Effector memory CD8-positive, alpha-beta T cell (primary cell): Measurements from ENCODE around the gene SCFD1.
"Not testable (repeated sequence)": the region's sequence is repeated elsewhere in the genome, so short reads cannot be mapped to it uniquely, and the experiment has no call there.

Experiments used
- ATAC-seq: fragments of 150-1000 bp; cut with Tn5 transposase; replicated peaks from 2 replicates; pipeline ENCODE4 v1.10.0; 2021; ENCODE audit warnings: mild to moderate bottlenecking, moderate library complexity
- DNase-seq, 3 experiments: peaks; one replicate each; pipeline ENCODE4 v3.0.0; 2021
- H3K27ac Mint-ChIP-seq, 2 donors: one replicate each; pipeline ENCODE4 v1.8.0; 2022; ENCODE audit warnings: mild to moderate bottlenecking in 2 of 2, mixed read lengths in 2 of 2, moderate library complexity in 2 of 2
- H3K27me3 Mint-ChIP-seq, 2 donors: one replicate each; pipeline ENCODE4 v1.8.0; 2022; ENCODE audit warnings: mixed read lengths in 2 of 2
- H3K36me3 Mint-ChIP-seq: one replicate; pipeline ENCODE4 v1.8.0; 2022; ENCODE audit warnings: mild to moderate bottlenecking, moderate library complexity, mixed read lengths; ENCODE audit not compliant: insufficient read depth
- H3K4me1 Mint-ChIP-seq, 2 donors: one replicate each; pipeline ENCODE4 v1.8.0; 2022; ENCODE audit warnings: low read depth in 2 of 2, mixed read lengths in 2 of 2
- H3K4me3 Mint-ChIP-seq, 2 donors: one replicate each; pipeline ENCODE4 v1.8.0; 2022; ENCODE audit warnings: mild to moderate bottlenecking in 2 of 2, mixed read lengths in 2 of 2, moderate library complexity in 2 of 2
- H3K9me3 Mint-ChIP-seq, 2 donors: one replicate each; pipeline ENCODE4 v1.8.0; 2022; ENCODE audit warnings: mixed read lengths in 2 of 2

SCFD1 gene

DNA sequence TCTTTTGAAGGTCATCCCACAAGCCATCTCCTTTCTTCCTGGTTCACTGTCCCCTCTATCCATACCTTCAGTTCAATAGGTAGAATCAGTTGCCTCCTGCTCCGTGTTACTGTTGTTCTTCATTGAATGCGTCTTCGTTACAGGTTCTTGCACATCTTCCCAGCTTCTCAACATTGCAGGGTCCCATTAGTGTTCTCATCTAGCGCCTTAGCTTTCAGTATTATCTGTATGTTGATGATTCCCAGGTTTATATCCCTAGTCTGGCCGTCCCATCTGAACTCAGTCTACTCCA, 2.0 kb downstream of the SCFD1 start:
- H3K27ac Mint-ChIP-seq, result no peak overlapping the region
- peak overlapping the region; percentile 5 to 23 for H3K4me3 Mint-ChIP-seq

DNA sequence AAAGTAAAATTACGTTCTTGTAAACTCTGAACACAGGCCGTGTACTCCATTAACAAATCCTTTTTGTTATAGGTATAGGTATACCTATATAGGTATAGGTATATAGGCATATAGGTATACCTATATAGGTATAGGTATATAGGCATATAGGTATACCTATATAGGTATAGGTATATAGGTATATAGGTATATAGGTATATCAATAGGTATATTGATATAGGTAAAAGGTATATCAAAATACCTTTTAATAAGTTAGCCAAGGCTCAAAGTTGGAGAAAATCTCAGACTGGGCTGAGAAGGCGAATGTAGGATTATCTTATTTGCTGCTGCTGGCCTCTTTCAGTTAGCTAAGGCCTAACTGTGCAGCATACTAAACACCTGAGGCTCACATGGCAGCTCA, 3.4 kb downstream of the SCFD1 start:
- DNase-seq (no peak), ATAC-seq (no peak)
- H3K9me3 Mint-ChIP-seq, result no peaks in the 10 kb centered on the region
- H3K27me3 Mint-ChIP-seq, result no peaks in the 10 kb centered on the region
- H3K27ac Mint-ChIP-seq, result no peak overlapping the region
- H3K4me3 Mint-ChIP-seq, result no peak overlapping the region
- H3K4me1 Mint-ChIP-seq, result peaks cover 25 to 34% of the 10 kb centered on the region in 2 donors
- peaks cover 31% of the 10 kb centered on the region for H3K36me3 Mint-ChIP-seq

More for the DNA sequence above, 2.0 kb downstream of the SCFD1 start:
- DNase-seq (no peak), ATAC-seq (no peak)
- Mint-ChIP-seq H3K36me3 (peaks cover 22% of the 10 kb centered on the region), H3K9me3 (no peaks in the 10 kb centered on the region), H3K27me3 (no peaks in the 10 kb centered on the region), H3K4me1 (peaks cover 25 to 32% of the 10 kb centered on the region in 2 donors)

DNA sequence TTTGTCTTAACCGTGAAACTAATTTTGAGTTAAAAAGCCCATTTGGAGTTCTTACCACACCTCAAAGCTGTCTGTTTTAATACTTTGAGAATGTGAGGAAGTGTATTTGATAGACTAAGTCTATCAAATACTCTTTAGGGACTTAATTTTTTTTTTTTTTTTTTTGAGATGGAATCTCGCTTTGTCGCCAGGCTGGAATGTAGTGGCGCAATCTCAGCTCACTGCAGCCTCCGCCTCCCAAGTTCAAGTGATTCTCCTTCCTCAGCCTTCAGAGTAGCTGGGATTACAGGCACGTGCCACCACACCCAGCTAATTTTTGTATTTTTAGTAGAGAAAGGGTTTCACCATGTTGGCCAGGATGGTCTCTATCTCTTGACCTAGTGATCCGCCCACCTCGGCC, 7.3 kb downstream of the SCFD1 start:
- not testable (repeated sequence) for DNase-seq, H3K9me3 Mint-ChIP-seq, H3K27me3 Mint-ChIP-seq, H3K27ac Mint-ChIP-seq, H3K4me3 Mint-ChIP-seq, ATAC-seq
- Mint-ChIP-seq H3K36me3 (peaks cover 37% of the 10 kb centered on the region), H3K4me1 (peaks cover 12 to 29% of the 10 kb centered on the region in 2 donors)

DNA sequence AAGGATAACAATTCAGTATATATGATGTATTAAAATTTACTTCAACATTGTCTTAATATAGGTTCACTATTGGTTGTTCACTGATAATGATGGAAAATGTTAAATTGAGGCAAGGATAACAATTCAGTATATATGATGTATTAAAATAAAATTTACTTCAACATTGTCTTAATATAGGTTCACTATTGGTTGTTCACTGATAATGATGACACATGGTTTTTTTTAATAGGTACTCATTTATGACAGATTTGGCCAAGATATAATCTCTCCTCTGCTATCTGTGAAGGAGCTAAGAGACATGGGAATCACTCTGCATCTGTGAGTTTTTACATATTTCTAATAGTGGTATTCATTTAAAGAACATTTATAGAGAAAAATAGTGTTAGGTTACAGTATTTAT, 8.1 kb downstream of the SCFD1 start:
- DNase-seq (no peak), ATAC-seq (no peak)
- Mint-ChIP-seq H3K4me3 (no peak overlapping the region), H3K27me3 (no peaks in the 10 kb centered on the region), H3K36me3 (peaks cover 44% of the 10 kb centered on the region), H3K4me1 (peaks cover 7 to 23% of the 10 kb centered on the region in 2 donors), H3K27ac (no peak overlapping the region), H3K9me3 (no peaks in the 10 kb centered on the region)

DNA sequence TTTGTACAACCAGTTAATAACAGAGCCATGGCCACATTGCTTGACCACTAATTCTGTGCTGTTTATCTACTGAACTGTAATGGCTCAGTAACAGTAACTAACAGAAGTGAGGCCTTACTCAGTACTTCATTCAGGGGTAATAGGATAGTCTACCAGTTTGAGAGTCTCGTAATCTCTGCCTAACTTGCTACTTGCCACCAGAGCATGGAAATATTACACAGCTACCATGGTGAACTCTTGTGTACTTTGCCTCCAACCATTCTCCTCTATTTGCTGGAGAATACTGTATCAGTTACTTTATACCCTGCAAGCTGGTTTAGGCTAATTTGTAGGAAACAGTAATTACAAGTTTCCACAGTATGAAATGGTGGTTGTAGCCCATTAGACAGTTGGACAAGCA, 10.6 kb downstream of the SCFD1 start:
- peaks cover 44% of the 10 kb centered on the region for H3K36me3 Mint-ChIP-seq
- H3K27me3 Mint-ChIP-seq, result no peaks in the 10 kb centered on the region
- H3K9me3 Mint-ChIP-seq, result no peaks in the 10 kb centered on the region
- peaks cover 2 to 33% of the 10 kb centered on the region in 2 donors for H3K4me1 Mint-ChIP-seq
- no peak overlapping the region for H3K27ac Mint-ChIP-seq
- H3K4me3 Mint-ChIP-seq, result no peak overlapping the region
- ATAC-seq, result no peak
- no peak for DNase-seq

DNA sequence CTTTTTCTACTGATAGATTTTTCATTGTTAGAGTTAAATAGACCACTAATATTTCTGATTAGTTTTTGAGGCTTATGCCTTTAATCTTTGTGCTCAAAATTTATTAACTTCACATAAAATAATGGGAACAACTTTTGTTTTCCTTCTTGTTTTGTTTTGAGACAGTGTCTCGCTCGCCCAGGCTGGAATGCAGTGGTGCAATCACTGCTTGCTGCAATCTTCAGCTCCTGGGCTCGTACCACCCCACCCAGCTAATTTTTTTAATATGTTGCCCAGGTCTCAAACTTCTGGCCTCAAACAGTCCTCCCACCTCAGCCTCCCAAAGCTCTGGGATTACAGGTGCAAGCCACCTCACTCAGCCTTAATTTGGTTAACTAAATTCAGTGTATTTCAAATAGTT, 16.8 kb downstream of the SCFD1 start:
- ATAC-seq (no peak), DNase-seq (no peak)
- Mint-ChIP-seq H3K9me3 (no peaks in the 10 kb centered on the region), H3K4me1 (peaks cover 3 to 12% of the 10 kb centered on the region in 2 donors), H3K4me3 (no peak overlapping the region), H3K36me3 (peaks cover 42% of the 10 kb centered on the region), H3K27ac (peak overlapping the region in 1 of 2 donors; percentile 29), H3K27me3 (no peaks in the 10 kb centered on the region)

DNA sequence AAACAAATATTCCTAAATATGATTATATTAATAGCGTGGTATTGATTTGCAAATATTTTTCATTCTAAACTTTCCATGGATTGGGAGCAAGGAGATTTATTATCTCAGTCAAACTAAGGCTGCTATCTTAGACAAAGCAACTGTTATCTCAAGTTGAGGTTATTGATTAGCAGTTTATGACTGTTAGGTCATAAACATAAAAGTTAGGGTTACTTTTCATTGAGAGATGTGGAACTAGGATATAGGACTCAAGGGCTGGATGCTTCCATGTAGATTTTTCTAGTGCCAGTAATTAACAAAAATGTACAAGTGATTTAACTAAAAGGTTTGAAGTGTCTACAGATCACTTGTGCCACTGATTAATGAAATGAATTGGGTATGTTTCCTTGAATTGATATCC, 19.1 kb downstream of the SCFD1 start:
- DNase-seq (no peak), ATAC-seq (no peak)
- H3K36me3 Mint-ChIP-seq, result peaks cover 49% of the 10 kb centered on the region
- no peaks in the 10 kb centered on the region for H3K27me3 Mint-ChIP-seq
- no peak overlapping the region for H3K4me3 Mint-ChIP-seq
- peak overlapping the region in 1 of 2 donors; percentile 11 for H3K27ac Mint-ChIP-seq
- H3K9me3 Mint-ChIP-seq, result no peaks in the 10 kb centered on the region
- peaks cover 3 to 22% of the 10 kb centered on the region in 2 donors for H3K4me1 Mint-ChIP-seq

DNA sequence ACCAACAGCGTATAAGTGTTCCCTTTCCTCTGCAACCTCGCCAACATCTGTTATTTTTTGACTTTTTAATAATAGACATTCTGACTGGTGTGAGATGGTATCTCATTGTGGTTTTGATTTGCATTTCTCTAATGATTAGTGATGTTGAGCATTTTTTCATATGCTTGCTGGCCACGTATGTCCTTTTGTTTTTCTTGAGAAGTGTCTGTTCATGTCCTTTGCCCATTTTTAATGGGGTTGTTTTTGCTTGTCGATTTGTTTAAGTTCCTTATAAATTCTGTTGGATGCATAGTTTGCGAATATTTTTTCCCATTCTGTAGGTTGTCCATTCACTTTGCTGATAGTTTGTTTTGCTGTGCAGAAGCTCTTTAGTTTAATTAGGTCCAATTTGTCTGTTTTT, 22.3 kb downstream of the SCFD1 start:
- Mint-ChIP-seq H3K4me1 (peaks cover 0 to 21% of the 10 kb centered on the region in 2 donors), H3K36me3 (peaks cover 51% of the 10 kb centered on the region)
- not testable (repeated sequence) for H3K4me3 Mint-ChIP-seq, ATAC-seq, H3K27me3 Mint-ChIP-seq, DNase-seq, H3K9me3 Mint-ChIP-seq, H3K27ac Mint-ChIP-seq

DNA sequence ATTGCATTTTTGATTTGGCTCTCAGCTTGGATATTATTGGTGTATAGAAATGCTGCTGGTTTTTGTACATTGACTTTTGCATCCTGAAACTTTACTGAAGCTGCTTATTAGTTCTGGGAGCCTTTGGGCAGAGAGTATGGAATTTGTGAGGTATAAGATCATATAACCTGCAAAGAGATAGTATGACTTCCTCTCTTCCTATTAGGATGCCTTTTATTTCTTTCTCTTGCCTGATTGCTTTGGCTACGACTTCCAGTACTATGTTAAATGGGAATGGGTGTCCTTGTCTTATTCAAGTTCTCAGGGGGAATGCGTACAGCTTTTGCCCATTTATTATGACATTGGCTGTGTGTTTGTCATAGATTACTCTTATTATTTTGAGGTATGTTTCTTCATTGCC, 23.5 kb downstream of the SCFD1 start:
- peak overlapping the region in 1 of 2 donors; percentile 5 for H3K27ac Mint-ChIP-seq
- no peak for ATAC-seq

DNA sequence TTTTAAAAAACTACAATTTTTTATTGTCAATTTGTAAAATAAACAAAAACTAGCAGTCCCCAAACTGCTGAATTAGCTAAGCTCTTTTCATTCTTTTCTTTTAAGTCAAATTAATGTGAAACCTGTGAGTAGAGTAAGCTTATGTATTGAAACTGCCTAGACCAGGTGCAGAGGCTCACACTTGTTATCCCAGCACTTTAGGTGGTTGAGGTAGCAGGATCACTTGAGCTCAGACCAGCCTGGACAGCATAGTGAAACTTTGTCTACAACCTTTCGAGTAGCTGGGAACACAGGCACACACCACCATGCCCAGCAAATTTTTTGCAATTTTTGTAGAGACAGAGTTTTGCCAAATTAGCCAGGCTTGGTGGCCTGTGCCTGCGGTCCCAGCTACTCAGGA, 26.4 kb downstream of the SCFD1 start:
- Mint-ChIP-seq H3K36me3 (peaks cover 68% of the 10 kb centered on the region), H3K27me3 (no peaks in the 10 kb centered on the region), H3K4me1 (peaks cover 0 to 21% of the 10 kb centered on the region in 2 donors), H3K9me3 (no peaks in the 10 kb centered on the region), H3K27ac (no peak overlapping the region), H3K4me3 (no peak overlapping the region)
- ATAC-seq (no peak), DNase-seq (no peak)

More for the DNA sequence above, 23.5 kb downstream of the SCFD1 start:
- Mint-ChIP-seq H3K36me3 (peaks cover 61% of the 10 kb centered on the region), H3K4me3 (no peak overlapping the region), H3K4me1 (peaks cover 0 to 21% of the 10 kb centered on the region in 2 donors), H3K9me3 (no peaks in the 10 kb centered on the region), H3K27me3 (no peaks in the 10 kb centered on the region)
- no peak for DNase-seq

DNA sequence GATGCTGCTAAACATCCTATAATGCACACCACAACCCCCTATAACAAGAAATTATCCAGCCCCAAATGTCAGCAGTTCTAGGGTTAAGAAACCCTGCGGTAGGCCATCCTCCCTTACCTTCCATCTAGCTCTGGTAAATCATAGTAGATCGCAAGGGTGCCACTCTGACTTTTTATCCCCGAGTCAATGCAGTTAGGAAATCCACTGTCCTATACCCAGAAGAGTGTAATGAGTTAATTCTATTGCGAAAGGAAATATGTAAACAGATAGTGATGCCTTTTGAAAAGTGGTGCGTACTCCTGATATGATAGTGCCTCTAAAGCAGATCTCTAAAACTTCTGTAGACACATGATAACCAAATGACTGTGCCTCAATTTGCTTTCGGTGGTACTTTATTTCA, 29.8 kb downstream of the SCFD1 start:
- no peaks in the 10 kb centered on the region for H3K9me3 Mint-ChIP-seq
- peaks cover 44% of the 10 kb centered on the region for H3K36me3 Mint-ChIP-seq
- DNase-seq (no peak), ATAC-seq (no peak)
- no peaks in the 10 kb centered on the region for H3K27me3 Mint-ChIP-seq
- no peak overlapping the region for H3K4me3 Mint-ChIP-seq
- peak overlapping the region in 1 of 2 donors; percentile 38 for H3K27ac Mint-ChIP-seq
- H3K4me1 Mint-ChIP-seq, result peaks cover 0 to under 1% of the 10 kb centered on the region in 2 donors

DNA sequence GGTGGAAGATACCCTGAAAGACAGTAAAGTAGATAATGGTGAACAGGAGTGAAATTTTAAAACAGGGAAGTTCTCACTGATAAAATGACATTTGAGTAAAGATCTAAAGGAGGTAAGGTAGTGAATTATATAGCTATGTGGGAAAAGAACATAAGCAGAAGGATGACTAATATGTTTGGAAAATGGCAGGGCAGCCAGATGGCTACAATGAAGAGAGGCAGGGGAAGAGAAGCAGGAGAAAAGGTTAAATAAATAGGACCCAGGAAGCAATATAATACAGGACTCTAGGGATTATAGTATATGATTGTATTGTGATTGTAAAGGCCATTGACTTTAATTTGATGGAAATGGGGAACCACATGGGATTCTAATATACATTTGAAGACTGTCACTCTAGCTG, 33.0 kb downstream of the SCFD1 start:
- Mint-ChIP-seq H3K27ac (no peak overlapping the region), H3K9me3 (no peaks in the 10 kb centered on the region), H3K4me3 (no peak overlapping the region), H3K36me3 (peaks cover 40% of the 10 kb centered on the region), H3K27me3 (no peaks in the 10 kb centered on the region), H3K4me1 (peaks cover 0 to 2% of the 10 kb centered on the region in 2 donors)
- DNase-seq, result no peak
- ATAC-seq, result no peak

DNA sequence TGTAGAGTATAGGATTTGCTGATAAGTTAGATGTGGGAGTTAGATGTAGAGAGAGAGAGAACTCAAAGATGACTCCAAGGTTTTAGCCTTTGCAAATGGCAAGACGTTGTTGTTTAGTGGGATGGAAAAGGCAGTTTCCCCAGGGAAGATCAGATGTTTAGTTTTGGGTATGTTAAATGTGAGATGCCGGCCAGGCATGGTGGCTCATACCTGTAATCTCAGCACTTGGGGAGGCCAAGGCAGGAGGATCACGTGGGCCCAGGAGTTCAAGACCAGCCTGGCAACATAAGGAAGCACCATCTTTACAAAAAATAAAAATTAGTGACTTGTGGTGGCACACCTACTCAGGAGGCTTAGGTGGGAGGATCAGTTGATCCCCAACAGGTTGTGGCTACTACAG, 33.5 kb downstream of the SCFD1 start:
- Mint-ChIP-seq H3K27ac (no peak overlapping the region), H3K36me3 (peaks cover 35% of the 10 kb centered on the region), H3K27me3 (no peaks in the 10 kb centered on the region), H3K4me3 (no peak overlapping the region), H3K9me3 (no peaks in the 10 kb centered on the region), H3K4me1 (peaks cover 0 to 3% of the 10 kb centered on the region in 2 donors)
- ATAC-seq (no peak), DNase-seq (no peak)

DNA sequence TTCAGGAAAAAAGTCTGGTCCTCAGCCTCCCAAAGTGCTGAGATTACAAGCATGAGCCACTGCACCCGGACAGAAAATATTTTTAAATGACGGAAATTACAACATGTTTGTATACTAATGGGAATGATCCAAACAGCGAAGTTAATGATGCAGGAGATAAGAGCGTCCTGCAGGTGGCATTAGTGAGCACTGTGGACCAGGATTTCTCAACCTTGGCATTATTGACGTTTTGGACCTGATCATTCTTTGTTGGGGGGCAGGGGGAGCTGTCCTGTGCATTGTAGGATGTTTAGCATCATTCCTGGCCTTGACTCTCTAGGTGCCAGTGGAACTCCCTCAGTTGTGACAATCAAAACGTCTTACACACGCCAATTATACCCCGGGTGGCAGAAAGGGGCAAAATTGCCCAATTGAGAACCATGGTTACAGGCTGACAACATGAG, 34.1 kb downstream of the SCFD1 start:
- Mint-ChIP-seq H3K27me3 (no peaks in the 10 kb centered on the region), H3K9me3 (no peaks in the 10 kb centered on the region), H3K36me3 (peaks cover 30% of the 10 kb centered on the region), H3K27ac (no peak overlapping the region), H3K4me1 (peaks cover 0 to 3% of the 10 kb centered on the region in 2 donors), H3K4me3 (no peak overlapping the region)
- ATAC-seq, result peak; percentile 58
- DNase-seq, result peak; percentile 8 to 32 (median 12)

DNA sequence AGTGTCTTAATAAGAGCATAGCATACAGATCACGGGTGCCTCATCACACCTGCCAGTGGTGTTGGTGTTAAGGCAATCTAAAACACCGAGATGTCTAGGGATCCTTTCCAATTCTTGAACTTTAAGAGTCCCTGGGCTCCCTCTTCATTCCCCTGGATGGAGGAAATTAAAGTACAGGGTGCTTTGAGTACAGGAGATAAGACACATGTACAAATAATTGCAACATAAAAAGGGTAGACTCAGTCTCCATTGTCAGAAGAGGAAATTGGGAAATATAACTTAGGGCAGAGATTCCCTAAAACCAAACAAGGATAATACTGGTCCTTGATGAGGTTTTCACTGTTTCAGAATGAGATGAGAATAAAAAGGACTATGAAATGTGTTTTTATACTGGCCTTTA, 34.9 kb downstream of the SCFD1 start:
- Mint-ChIP-seq H3K27ac (no peak overlapping the region), H3K9me3 (no peaks in the 10 kb centered on the region), H3K27me3 (no peaks in the 10 kb centered on the region), H3K4me1 (peaks cover 0 to 3% of the 10 kb centered on the region in 2 donors), H3K36me3 (peaks cover 21% of the 10 kb centered on the region), H3K4me3 (no peak overlapping the region)
- ATAC-seq, result no peak
- DNase-seq, result no peak
